Smooth muscle cell (in vitro differentiated cells): ENCODE results near the gene ABHD16A. TPM values are rescaled to one million over a fixed set of nuclear protein-coding genes. Genes with fewer than 3 reads are reported as not detected.

Experiments used
- DNase-seq: peaks from one replicate; lab custom pipeline; 2025; ENCODE audit not compliant: unreplicated experiment; lab: John Stamatoyannopoulos, UW
- H2AFZ ChIP-seq: fragments of 200-600 bp; sonication (generic); 2 replicates; pipeline ENCODE4 v1.6.0; 2016; ENCODE audit warnings: antibody characterized with exemption, low read depth, mild to moderate bottlenecking
- H3F3A ChIP-seq: fragments of 200-600 bp; sonication (generic); 2 replicates; pipeline ENCODE4 v1.6.0; 2017; ENCODE audit warnings: antibody characterized with exemption, low read depth
- H3K27ac ChIP-seq: fragments of 200-600 bp; sonication (generic); 2 replicates; pipeline ENCODE4 v1.5.1; 2016; ENCODE audit warnings: low read depth, mild to moderate bottlenecking
- H3K27me3 ChIP-seq: fragments of 200-600 bp; sonication (generic); 2 replicates; pipeline ENCODE4 v1.6.1; 2016; ENCODE audit warnings: low read depth, mild to moderate bottlenecking
- H3K36me3 ChIP-seq: fragments of 200-600 bp; sonication (generic); 2 replicates; pipeline ENCODE4 v1.5.1; 2016; ENCODE audit warnings: low read depth
- H3K4me1 ChIP-seq: fragments of 200-600 bp; sonication (generic); 2 replicates; pipeline ENCODE4 v1.5.1; 2016; ENCODE audit warnings: low read depth
- H3K4me2 ChIP-seq: fragments of 200-600 bp; sonication (generic); 2 replicates; pipeline ENCODE4 v1.6.0; 2016; ENCODE audit warnings: mild to moderate bottlenecking
- H3K4me3 ChIP-seq: fragments of 200-600 bp; sonication (generic); 2 replicates; pipeline ENCODE4 v1.5.1; 2016; ENCODE audit warnings: mild to moderate bottlenecking
- H3K79me2 ChIP-seq: fragments of 200-600 bp; sonication (generic); 2 replicates; pipeline ENCODE4 v1.6.0; 2016; ENCODE audit warnings: low read depth, mild to moderate bottlenecking
- H3K9ac ChIP-seq: fragments of 200-600 bp; sonication (generic); 2 replicates; pipeline ENCODE4 v1.6.0; 2016; ENCODE audit warnings: low read depth
- H3K9me3 ChIP-seq: fragments of 200-600 bp; sonication (generic); replicated peaks from 2 replicates; pipeline ENCODE4 v1.5.1; 2016; ENCODE audit warnings: low read depth
- H4K20me1 ChIP-seq: fragments of 200-600 bp; sonication (generic); 2 replicates; pipeline ENCODE4 v1.6.0; 2016; ENCODE audit warnings: low read depth
- WGBS: methylation state at CpG from one replicate; pipeline ENCODE4 v1.1.7; 2016; ENCODE audit warnings: low lambda C conversion rate; 5-methylcytosine and 5-hydroxymethylcytosine counted together
- polyA plus RNA-seq: library from polyadenylated mRNA; unstranded; fragments of >200 nt; fragmentation: Nextera tagmentation; extraction: Ambion mirVana; gene quantifications from 2 replicates; pipeline ENCODE4 v1.2.1, GENCODE V29; 2016
- total RNA-seq: library from RNA; depleted of rRNA; stranded (reverse); fragments of >200 nt; gene quantifications from 2 replicates; pipeline ENCODE4 v1.2.3, GENCODE V29; 2014
- TF ChIP-seq, protein P1 (sequence below): fragments of 200-600 bp; sonication (generic); IDR thresholded peaks from 2 replicates; pipeline ENCODE4 v1.5.1; 2017; ENCODE audit warnings: borderline replicate concordance, mild to moderate bottlenecking, antibody characterized with exemption; ENCODE audit not compliant: insufficient read depth, poor library complexity, severe bottlenecking

The ABHD16A gene
- total and polyA plus RNA-seq, 2 experiments from 2014 or later, result 24.9 to 39.9 TPM

DNA sequence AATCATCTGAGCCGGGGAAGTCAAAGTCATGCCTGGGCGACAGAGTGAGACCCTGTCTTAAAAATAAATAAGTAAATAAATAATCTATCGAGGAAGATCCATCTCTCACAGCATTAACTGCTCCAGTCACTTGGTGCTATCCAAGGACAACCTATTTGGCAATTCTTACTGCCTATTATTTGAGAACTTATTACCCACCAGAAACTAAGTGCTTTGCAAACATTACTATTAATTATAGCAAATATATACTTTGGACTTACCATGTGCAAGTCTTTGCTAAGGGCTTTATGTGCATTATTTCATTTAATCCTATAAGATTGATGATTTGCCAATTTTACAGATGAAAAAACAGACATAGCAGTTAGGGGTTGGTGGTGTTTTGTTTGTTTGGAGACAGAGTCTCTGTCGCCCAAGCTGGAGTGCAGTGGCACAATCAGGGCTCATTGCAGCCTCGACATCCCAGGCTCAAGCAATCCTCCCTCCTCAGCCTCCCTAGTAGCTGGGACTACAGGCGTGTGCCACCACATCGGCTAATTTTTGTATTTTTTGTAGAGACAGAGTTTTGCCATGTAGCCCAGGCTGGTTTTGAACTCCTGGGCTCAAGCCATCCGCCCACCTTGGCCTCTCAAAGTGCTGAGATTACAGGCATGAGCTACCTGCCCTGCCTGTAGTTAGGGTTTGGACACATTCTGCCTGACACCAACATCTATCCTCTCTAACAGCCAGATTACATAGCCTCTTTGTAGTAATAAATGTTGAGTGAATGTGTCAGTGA, 48.4 kb downstream of the ABHD16A start:
- H3K4me1 ChIP-seq, result peaks cover 25% of the 10 kb centered on the region
- H3K4me3 ChIP-seq, result no peak overlapping the region
- TF ChIP-seq, protein P1, sequence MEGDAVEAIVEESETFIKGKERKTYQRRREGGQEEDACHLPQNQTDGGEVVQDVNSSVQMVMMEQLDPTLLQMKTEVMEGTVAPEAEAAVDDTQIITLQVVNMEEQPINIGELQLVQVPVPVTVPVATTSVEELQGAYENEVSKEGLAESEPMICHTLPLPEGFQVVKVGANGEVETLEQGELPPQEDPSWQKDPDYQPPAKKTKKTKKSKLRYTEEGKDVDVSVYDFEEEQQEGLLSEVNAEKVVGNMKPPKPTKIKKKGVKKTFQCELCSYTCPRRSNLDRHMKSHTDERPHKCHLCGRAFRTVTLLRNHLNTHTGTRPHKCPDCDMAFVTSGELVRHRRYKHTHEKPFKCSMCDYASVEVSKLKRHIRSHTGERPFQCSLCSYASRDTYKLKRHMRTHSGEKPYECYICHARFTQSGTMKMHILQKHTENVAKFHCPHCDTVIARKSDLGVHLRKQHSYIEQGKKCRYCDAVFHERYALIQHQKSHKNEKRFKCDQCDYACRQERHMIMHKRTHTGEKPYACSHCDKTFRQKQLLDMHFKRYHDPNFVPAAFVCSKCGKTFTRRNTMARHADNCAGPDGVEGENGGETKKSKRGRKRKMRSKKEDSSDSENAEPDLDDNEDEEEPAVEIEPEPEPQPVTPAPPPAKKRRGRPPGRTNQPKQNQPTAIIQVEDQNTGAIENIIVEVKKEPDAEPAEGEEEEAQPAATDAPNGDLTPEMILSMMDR, result no peak
- no peak overlapping the region for H3K27ac ChIP-seq
- H3K27me3 ChIP-seq, result no peaks in the 10 kb centered on the region
- 96% methylated on average over 8 of the region's 8 CpGs for WGBS
- H3K9me3 ChIP-seq, result no peaks in the 10 kb centered on the region
- H3K9ac ChIP-seq, result no peak overlapping the region
- H4K20me1 ChIP-seq, result peaks cover 15% of the 10 kb centered on the region
- H3F3A ChIP-seq, result peaks cover 14% of the 10 kb centered on the region
- H3K4me2 ChIP-seq, result no peak overlapping the region
- H3K79me2 ChIP-seq, result peaks cover 69% of the 10 kb centered on the region
- no peaks in the 10 kb centered on the region for H3K36me3 ChIP-seq
- H2AFZ ChIP-seq, result no peak overlapping the region
- no peak for DNase-seq

GRCh38 chr6:31652925-31653724, 50.0 kb downstream of the ABHD16A start:
- Histone ChIP-seq H3K27me3 (no peaks in the 10 kb centered on the region), H3K4me1 (peaks cover 10% of the 10 kb centered on the region), H3K4me2 (peak overlapping the region; percentile 88), H3K79me2 (peaks cover 66% of the 10 kb centered on the region), H3K4me3 (peak overlapping the region; percentile 94), H3K27ac (peak overlapping the region; percentile 99), H3K9ac (peak overlapping the region; percentile 99), H4K20me1 (peaks cover 6% of the 10 kb centered on the region), H2AFZ (peak overlapping the region; percentile 56), H3F3A (peaks cover 14% of the 10 kb centered on the region), H3K36me3 (no peaks in the 10 kb centered on the region), H3K9me3 (no peaks in the 10 kb centered on the region)
- WGBS, result 12% methylated on average over 37 of the region's 37 CpGs
- no peak for DNase-seq
- TF ChIP-seq, protein P1, result no peak

- Histone ChIP-seq H3K79me2 (peaks cover 56% of the 10 kb centered on the region), H2AFZ (no peak overlapping the region), H4K20me1 (peaks cover 4% of the 10 kb centered on the region), H3K27ac (peak overlapping the region; percentile 99), H3K4me3 (peak overlapping the region; percentile 94), H3K4me1 (peaks cover 10% of the 10 kb centered on the region), H3K4me2 (peak overlapping the region; percentile 88), H3F3A (peaks cover 14% of the 10 kb centered on the region), H3K9me3 (no peaks in the 10 kb centered on the region), H3K27me3 (no peaks in the 10 kb centered on the region), H3K36me3 (no peaks in the 10 kb centered on the region), H3K9ac (peak overlapping the region; percentile 99)
- 6% methylated on average over 28 of the region's 29 CpGs for WGBS
- TF ChIP-seq, protein P1, result no peak
- no peak for DNase-seq
These were observed 51.4 kb downstream of the ABHD16A start for GRCh38 chr6:31651602-31652191.
